GM23248 (cell line): ENCODE results near the gene PGBD5. TPM values are rescaled to one million over a fixed set of nuclear protein-coding genes. Genes with fewer than 3 reads are reported as not detected.

Experiments used
- DNase-seq: peaks from one replicate; pipeline ENCODE4 v3.0.0-alpha.2; 2015
- H2AFZ ChIP-seq: fragments of 200-600 bp; sonication (generic); 2 replicates; pipeline ENCODE4 v1.6.1; 2016; ENCODE audit warnings: antibody characterized with exemption
- H3F3A ChIP-seq: fragments of 200-600 bp; sonication (generic); 2 replicates; pipeline ENCODE4 v1.6.1; 2016; ENCODE audit warnings: mild to moderate bottlenecking, antibody characterized with exemption, mixed run types; ENCODE audit not compliant: insufficient read depth
- H3K27ac ChIP-seq: fragments of 200-600 bp; sonication (generic); 2 replicates; pipeline ENCODE4 v1.5.1; 2016; ENCODE audit warnings: mild to moderate bottlenecking
- H3K27me3 ChIP-seq: fragments of 200-600 bp; sonication (generic); replicated peaks from 2 replicates; pipeline ENCODE4 v1.6.1; 2016; ENCODE audit warnings: mild to moderate bottlenecking; ENCODE audit not compliant: insufficient read depth
- H3K36me3 ChIP-seq: fragments of 200-600 bp; sonication (generic); 2 replicates; pipeline ENCODE4 v1.6.1; 2016; ENCODE audit warnings: low read depth, mild to moderate bottlenecking
- H3K4me1 ChIP-seq: fragments of 200-600 bp; sonication (generic); 2 replicates; pipeline ENCODE4 v1.6.1; 2016; ENCODE audit warnings: mild to moderate bottlenecking; ENCODE audit not compliant: insufficient read depth
- H3K4me2 ChIP-seq: fragments of 200-600 bp; sonication (generic); one replicate; pipeline ENCODE4 v1.6.1; 2016; ENCODE audit warnings: mild to moderate bottlenecking; ENCODE audit not compliant: unreplicated experiment
- H3K4me3 ChIP-seq: fragments of 200-600 bp; sonication (generic); 2 replicates; pipeline ENCODE4 v1.5.1; 2016; ENCODE audit warnings: mild to moderate bottlenecking
- H3K79me2 ChIP-seq: fragments of 200-600 bp; sonication (generic); 2 replicates; pipeline ENCODE4 v1.6.1; 2016; ENCODE audit warnings: mild to moderate bottlenecking; ENCODE audit not compliant: insufficient read depth
- H3K9ac ChIP-seq: fragments of 200-600 bp; sonication (generic); 2 replicates; pipeline ENCODE4 v1.6.1; 2016; ENCODE audit warnings: mild to moderate bottlenecking
- H3K9me2 ChIP-seq: fragments of 200-600 bp; sonication (generic); 2 replicates; pipeline ENCODE4 v1.6.1; 2016; ENCODE audit warnings: mixed run types, mild to moderate bottlenecking, moderate library complexity; ENCODE audit not compliant: insufficient read depth
- H3K9me3 ChIP-seq: fragments of 200-600 bp; sonication (generic); one replicate; pipeline ENCODE4 v1.6.1; 2017; ENCODE audit warnings: low read depth
- H4K20me1 ChIP-seq: fragments of 200-600 bp; sonication (generic); 2 replicates; pipeline ENCODE4 v1.6.0; 2016; ENCODE audit not compliant: insufficient read depth
- EZH2 ChIP-seq: fragments of 200-600 bp; sonication (generic); IDR thresholded peaks from 2 replicates; pipeline ENCODE4 v1.6.1; 2018; ENCODE audit warnings: antibody characterized with exemption, mild to moderate bottlenecking; ENCODE audit not compliant: insufficient read depth, poor library complexity, severe bottlenecking
- EZH2phosphoT487 ChIP-seq: fragments of 200-600 bp; sonication (generic); IDR thresholded peaks from 2 replicates; pipeline ENCODE4 v1.6.1; 2018; ENCODE audit warnings: antibody characterized with exemption, moderate library complexity, mild to moderate bottlenecking, low read depth; ENCODE audit not compliant: insufficient read depth
- WGBS, 2 experiments: methylation state at CpG; one replicate each; pipeline ENCODE4 v1.1.6; 2015 to 2017; ENCODE audit warnings: low lambda C conversion rate in 2 of 2, low coverage in 1 of 2; ENCODE audit errors: missing lambda C conversion rate in 2 of 2; 5-methylcytosine and 5-hydroxymethylcytosine counted together
- in situ Hi-C: fragments of 300-500 bp; cut with MboI; formaldehyde crosslinking; loops from 2 replicates; pipeline ENCODE4 v1.15.0; 2020
- polyA plus RNA-seq: library from polyadenylated mRNA; unstranded; fragments of >200 nt; fragmentation: Nextera tagmentation; extraction: Ambion mirVana; gene quantifications from 2 replicates; pipeline ENCODE4 v1.2.1, GENCODE V29; 2016
- total RNA-seq: library from RNA; depleted of rRNA; stranded (reverse); fragments of >200 nt; shearing (Covaris generic); gene quantifications from 2 replicates; pipeline ENCODE4 v1.2.3, GENCODE V29; 2014

Gene PGBD5
- total and polyA plus RNA-seq, 2 experiments from 2014 or later: 0.23 to 0.32 TPM

DNA sequence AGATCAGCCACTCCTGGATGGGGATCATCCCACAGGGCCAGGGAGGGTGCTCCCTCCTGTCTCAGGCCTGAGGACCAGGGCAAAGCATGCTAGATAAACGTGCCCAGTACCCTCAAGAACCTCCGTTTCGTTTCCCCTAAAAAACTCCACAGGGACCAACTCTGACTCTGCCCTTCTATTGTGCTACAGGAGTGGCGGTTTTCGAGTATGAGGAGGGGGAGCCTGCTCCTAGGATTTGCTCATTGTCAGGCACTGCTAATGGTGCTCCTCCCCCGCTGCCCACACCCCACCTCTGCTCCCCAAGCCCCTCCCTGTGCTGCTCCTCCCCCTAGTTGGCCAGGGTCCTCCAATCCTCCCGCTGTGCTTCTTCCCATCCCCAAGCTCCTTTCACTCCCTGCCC lies 32.0 kb downstream of the PGBD5 start:
- no peaks in the 10 kb centered on the region for H3K9me3 ChIP-seq
- no peak for TF ChIP-seq EZH2
- no peak for TF ChIP-seq EZH2phosphoT487
- no peak overlapping the region for H3K27ac ChIP-seq
- no peaks in the 10 kb centered on the region for H4K20me1 ChIP-seq
- in situ Hi-C loops: no loop called here
- no peak overlapping the region for H3K4me2 ChIP-seq
- H3K27me3 ChIP-seq: no peaks in the 10 kb centered on the region
- no peaks in the 10 kb centered on the region for H3K79me2 ChIP-seq
- WGBS, 2 experiments: 58 to 76% methylated on average over 6 to 7 of the region's 7 CpGs
- DNase-seq: no peak
- no peaks in the 10 kb centered on the region for H3K36me3 ChIP-seq
- H3K9me2 ChIP-seq: no peaks in the 10 kb centered on the region
- no peak overlapping the region for H3K4me3 ChIP-seq
- H3K9ac ChIP-seq: no peak overlapping the region
- no peaks in the 10 kb centered on the region for H3F3A ChIP-seq
- H3K4me1 ChIP-seq: no peaks in the 10 kb centered on the region
- no peak overlapping the region for H2AFZ ChIP-seq

DNA sequence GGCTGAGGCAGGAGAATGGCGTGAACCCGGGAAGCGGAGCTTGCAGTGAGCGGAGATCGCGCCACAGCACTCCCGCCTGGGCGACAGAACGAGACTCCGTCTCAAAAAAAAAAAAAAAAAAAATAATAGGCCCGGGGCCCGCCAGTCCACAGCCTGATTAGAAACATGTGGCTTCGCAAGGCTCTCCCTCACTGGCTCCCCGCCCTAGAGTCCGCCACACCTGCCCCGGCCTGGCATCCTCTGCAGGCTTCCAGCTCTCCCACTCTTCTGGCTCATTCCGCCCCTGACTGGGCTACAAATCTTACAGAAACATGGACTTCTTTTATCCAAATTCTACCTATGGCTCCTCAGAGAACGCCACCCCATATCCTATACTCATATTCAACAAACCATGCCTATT lies 32.4 kb downstream of the PGBD5 start:
- Histone ChIP-seq H3K9me2 (no peaks in the 10 kb centered on the region), H3K4me1 (no peaks in the 10 kb centered on the region), H3K27ac (no peak overlapping the region), H3F3A (no peaks in the 10 kb centered on the region), H3K4me3 (no peak overlapping the region), H3K79me2 (no peaks in the 10 kb centered on the region), H2AFZ (no peak overlapping the region), H3K36me3 (no peaks in the 10 kb centered on the region), H3K9me3 (no peaks in the 10 kb centered on the region), H3K9ac (no peak overlapping the region), H3K27me3 (no peaks in the 10 kb centered on the region), H3K4me2 (no peak overlapping the region), H4K20me1 (no peaks in the 10 kb centered on the region)
- 76 to 79% methylated on average over 8 to 17 of the region's 18 CpGs for WGBS, 2 experiments
- in situ Hi-C loops: no loop called here
- TF ChIP-seq EZH2phosphoT487: no peak
- TF ChIP-seq EZH2: no peak
- no peak for DNase-seq

DNA sequence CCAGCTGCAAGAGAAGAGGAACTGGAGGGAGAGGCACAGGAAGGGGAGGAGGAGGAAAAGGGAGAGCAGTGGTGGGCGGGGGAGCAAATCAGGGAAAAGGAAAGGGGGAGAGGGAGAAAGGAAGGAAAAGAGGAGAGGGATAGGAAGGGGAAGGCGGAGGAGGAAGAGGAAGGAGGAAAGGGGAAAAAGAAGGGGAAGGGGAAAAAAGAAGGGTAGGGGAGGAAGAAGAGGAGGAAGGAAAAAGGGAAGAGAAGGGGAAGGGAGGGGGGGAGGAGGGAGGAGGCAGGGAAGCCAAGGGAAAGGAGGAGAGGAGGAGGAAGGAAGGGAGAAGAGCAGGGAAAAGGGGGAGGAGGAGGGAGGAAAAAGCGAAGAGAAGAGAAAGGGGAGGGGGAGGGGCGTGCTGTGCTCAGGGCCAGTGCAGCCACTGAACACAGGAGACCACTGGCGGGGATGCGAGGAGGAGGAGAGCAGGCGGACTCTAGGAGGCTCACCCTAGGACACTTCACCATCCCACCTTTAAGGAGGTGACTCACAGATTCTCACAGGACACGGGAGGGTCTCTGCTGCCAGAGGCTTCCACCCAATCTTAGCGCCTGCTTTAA lies 33.1 kb downstream of the PGBD5 start:
- no peaks in the 10 kb centered on the region for H3F3A ChIP-seq
- no peak for DNase-seq
- no peaks in the 10 kb centered on the region for H3K9me3 ChIP-seq
- no peak overlapping the region for H3K4me2 ChIP-seq
- in situ Hi-C loops: no loop called here
- no peak overlapping the region for H2AFZ ChIP-seq
- no peaks in the 10 kb centered on the region for H3K36me3 ChIP-seq
- H4K20me1 ChIP-seq: no peaks in the 10 kb centered on the region
- no peak overlapping the region for H3K4me3 ChIP-seq
- H3K79me2 ChIP-seq: no peaks in the 10 kb centered on the region
- H3K27ac ChIP-seq: no peak overlapping the region
- no peaks in the 10 kb centered on the region for H3K4me1 ChIP-seq
- no peaks in the 10 kb centered on the region for H3K27me3 ChIP-seq
- no peak for TF ChIP-seq EZH2phosphoT487
- TF ChIP-seq EZH2: no peak
- no peaks in the 10 kb centered on the region for H3K9me2 ChIP-seq
- H3K9ac ChIP-seq: no peak overlapping the region
- 45 to 80% methylated on average over 3 to 9 of the region's 9 CpGs for WGBS, 2 experiments

DNA sequence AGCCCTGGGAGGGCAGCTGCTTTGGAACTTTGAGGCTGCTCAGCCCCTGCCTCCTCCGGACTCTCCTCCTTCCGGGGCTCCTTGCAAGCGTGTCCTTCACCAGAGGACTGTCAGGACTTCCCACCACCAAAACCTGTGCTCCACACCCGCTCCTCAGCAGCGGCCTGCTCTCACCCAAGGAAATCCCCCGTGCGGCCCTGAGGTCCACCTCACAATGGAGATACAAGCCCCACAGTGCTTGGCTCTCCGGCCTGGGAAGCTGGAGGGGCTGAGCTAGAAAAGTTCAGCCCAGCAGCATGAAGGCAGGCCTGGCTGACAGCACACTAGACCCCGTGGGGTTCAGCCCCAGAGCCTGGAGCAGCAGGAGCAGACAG lies 33.6 kb downstream of the PGBD5 start:
- Histone ChIP-seq H3K4me2 (no peak overlapping the region), H3K9me3 (no peaks in the 10 kb centered on the region), H3K9me2 (no peaks in the 10 kb centered on the region), H4K20me1 (no peaks in the 10 kb centered on the region), H3K9ac (no peak overlapping the region), H3K36me3 (no peaks in the 10 kb centered on the region), H3K27me3 (no peaks in the 10 kb centered on the region), H3F3A (no peaks in the 10 kb centered on the region), H3K4me1 (no peaks in the 10 kb centered on the region), H3K4me3 (no peak overlapping the region), H2AFZ (no peak overlapping the region), H3K79me2 (no peaks in the 10 kb centered on the region), H3K27ac (no peak overlapping the region)
- TF ChIP-seq EZH2phosphoT487 (no peak), EZH2 (no peak)
- DNase-seq: no peak
- in situ Hi-C loops: no loop called here
- WGBS, 2 experiments: 37 to 38% methylated on average over 8 of the region's 9 CpGs
